Subcutaneous abdominal adipose tissue (tissue), 5 donors: ENCODE measurements around the gene HMCES.
"Not testable (repeated sequence)": the region's sequence is repeated elsewhere in the genome, so short reads cannot be mapped to it uniquely, and the experiment has no call there.

ENCODE experiments used
- H3K27ac ChIP-seq: one replicate; pipeline ENCODE4 v1.7.0; 2013; ENCODE audit warnings: low read depth, mild to moderate bottlenecking, inconsistent platforms, low read length, moderate library complexity
- H3K27me3 ChIP-seq, 5 donors: one replicate each; pipeline ENCODE4 v1.7.0; 2013; ENCODE audit warnings: low read length in 5 of 5, inconsistent platforms in 1 of 5; ENCODE audit not compliant: control insufficient read depth in 5 of 5, insufficient read depth in 4 of 5
- H3K36me3 ChIP-seq, 5 donors: one replicate each; pipeline ENCODE4 v1.7.0; 2013; ENCODE audit warnings: low read length in 5 of 5; ENCODE audit not compliant: control insufficient read depth in 5 of 5, insufficient read depth in 5 of 5
- H3K4me1 ChIP-seq, 5 donors: one replicate each; pipeline ENCODE4 v1.7.0; 2013; ENCODE audit warnings: low read length in 5 of 5, mild to moderate bottlenecking in 3 of 5, moderate library complexity in 1 of 5; ENCODE audit not compliant: control insufficient read depth in 5 of 5, insufficient read depth in 5 of 5
- H3K4me3 ChIP-seq, 5 donors: one replicate each; pipeline ENCODE4 v1.7.0; 2013; ENCODE audit warnings: low read length in 5 of 5, low read depth in 1 of 5
- H3K9ac ChIP-seq, 5 donors: one replicate each; pipeline ENCODE4 v1.7.0; 2013; ENCODE audit warnings: low read length in 5 of 5, mild to moderate bottlenecking in 4 of 5, moderate library complexity in 3 of 5
- H3K9me3 ChIP-seq, 5 donors: one replicate each; pipeline ENCODE4 v1.7.0; 2013; ENCODE audit warnings: low read length in 5 of 5; ENCODE audit not compliant: control insufficient read depth in 5 of 5
- donor health status: healthy.
- donor health status: healthy.
- donor health status: healthy.
- donor health status: healthy.
- donor health status: healthy.

The HMCES gene

GRCh38 chr3:129327510-129327909, 48.8 kb downstream of the HMCES start:
- Histone ChIP-seq H3K27me3 (no peaks in the 10 kb centered on the region), H3K9me3 (no peaks in the 10 kb centered on the region), H3K4me1 (no peaks in the 10 kb centered on the region), H3K36me3 (peaks cover 0 to 27% (median 21%) of the 10 kb centered on the region in 5 donors), H3K4me3 (no peak overlapping the region), H3K27ac (no peak overlapping the region), H3K9ac (no peak overlapping the region)

- H3K9me3 ChIP-seq: no peaks in the 10 kb centered on the region
- peaks cover 0 to 6% (median 4%) of the 10 kb centered on the region in 5 donors for H3K36me3 ChIP-seq
- H3K27ac ChIP-seq: no peak overlapping the region
- H3K9ac ChIP-seq: no peak overlapping the region
- H3K27me3 ChIP-seq: peaks cover 0 to 3% (median 0%) of the 10 kb centered on the region in 5 donors
- H3K4me1 ChIP-seq: no peaks in the 10 kb centered on the region
- H3K4me3 ChIP-seq: no peak overlapping the region
These were observed 51.2 kb downstream of the HMCES start for GRCh38 chr3:129329858-129330257.

GRCh38 chr3:129330409-129330808, 51.7 kb downstream of the HMCES start:
- Histone ChIP-seq H3K27ac (no peak overlapping the region), H3K9ac (no peak overlapping the region), H3K36me3 (peaks cover 0 to under 1% (median 0%) of the 10 kb centered on the region in 5 donors), H3K9me3 (no peaks in the 10 kb centered on the region), H3K27me3 (peaks cover 0 to 3% (median 0%) of the 10 kb centered on the region in 5 donors), H3K4me1 (no peaks in the 10 kb centered on the region), H3K4me3 (no peak overlapping the region)

- H3K4me3 ChIP-seq: no peak overlapping the region
- H3K4me1 ChIP-seq: no peaks in the 10 kb centered on the region
- H3K9ac ChIP-seq: no peak overlapping the region
- H3K9me3 ChIP-seq: no peaks in the 10 kb centered on the region
- no peaks in the 10 kb centered on the region for H3K36me3 ChIP-seq
- no peak overlapping the region for H3K27ac ChIP-seq
- peaks cover 0 to 3% (median 0%) of the 10 kb centered on the region in 5 donors for H3K27me3 ChIP-seq
These were observed 55.2 kb downstream of the HMCES start for GRCh38 chr3:129333891-129334290.

- Histone ChIP-seq H3K4me1 (no peaks in the 10 kb centered on the region), H3K9me3 (no peaks in the 10 kb centered on the region), H3K27ac (no peak overlapping the region), H3K9ac (no peak overlapping the region), H3K27me3 (peaks cover 0 to 3% (median 0%) of the 10 kb centered on the region in 5 donors), H3K4me3 (no peak overlapping the region), H3K36me3 (no peaks in the 10 kb centered on the region)
These were observed 57.5 kb downstream of the HMCES start for GRCh38 chr3:129336093-129336706.

- not testable (repeated sequence) for H3K4me3 ChIP-seq, H3K4me1 ChIP-seq, H3K9me3 ChIP-seq, H3K9ac ChIP-seq, H3K36me3 ChIP-seq, H3K27me3 ChIP-seq, H3K27ac ChIP-seq
These were observed 59.0 kb downstream of the HMCES start for GRCh38 chr3:129337719-129338118.

- not testable (repeated sequence) for H3K27me3 ChIP-seq, H3K27ac ChIP-seq, H3K36me3 ChIP-seq, H3K4me3 ChIP-seq, H3K9me3 ChIP-seq, H3K9ac ChIP-seq
- H3K4me1 ChIP-seq: peaks cover 0 to 17% (median 9%) of the 10 kb centered on the region in 5 donors
These were observed 60.5 kb downstream of the HMCES start for GRCh38 chr3:129339186-129339585.

GRCh38 chr3:129339833-129340232, 61.2 kb downstream of the HMCES start:
- H3K9me3 ChIP-seq, H3K4me3 ChIP-seq, H3K27ac ChIP-seq, H3K36me3 ChIP-seq, H3K9ac ChIP-seq, H3K27me3 ChIP-seq: not testable (repeated sequence)
- peaks cover 0 to 21% (median 13%) of the 10 kb centered on the region in 5 donors for H3K4me1 ChIP-seq

GRCh38 chr3:129341331-129342141, 62.9 kb downstream of the HMCES start:
- Histone ChIP-seq H3K27me3 (no peaks in the 10 kb centered on the region), H3K9ac (no peak overlapping the region), H3K4me3 (no peak overlapping the region), H3K36me3 (no peaks in the 10 kb centered on the region), H3K4me1 (peaks cover 0 to 24% (median 19%) of the 10 kb centered on the region in 5 donors), H3K27ac (no peak overlapping the region), H3K9me3 (no peaks in the 10 kb centered on the region)

- H3K4me1 ChIP-seq: peaks cover 0 to 45% (median 29%) of the 10 kb centered on the region in 5 donors
- H3K9me3 ChIP-seq: no peaks in the 10 kb centered on the region
- peak overlapping the region in 2 of 5 donors; percentile 43 to 64 for H3K9ac ChIP-seq
- no peaks in the 10 kb centered on the region for H3K36me3 ChIP-seq
- H3K27ac ChIP-seq: no peak overlapping the region
- peak overlapping the region in 3 of 5 donors; percentile 22 to 62 (median 58) for H3K4me3 ChIP-seq
- H3K27me3 ChIP-seq: no peaks in the 10 kb centered on the region
These were observed 65.1 kb downstream of the HMCES start for GRCh38 chr3:129343643-129344360.
